Measurements from ENCODE around the gene TSPAN9.

Gene TSPAN9

DNA sequence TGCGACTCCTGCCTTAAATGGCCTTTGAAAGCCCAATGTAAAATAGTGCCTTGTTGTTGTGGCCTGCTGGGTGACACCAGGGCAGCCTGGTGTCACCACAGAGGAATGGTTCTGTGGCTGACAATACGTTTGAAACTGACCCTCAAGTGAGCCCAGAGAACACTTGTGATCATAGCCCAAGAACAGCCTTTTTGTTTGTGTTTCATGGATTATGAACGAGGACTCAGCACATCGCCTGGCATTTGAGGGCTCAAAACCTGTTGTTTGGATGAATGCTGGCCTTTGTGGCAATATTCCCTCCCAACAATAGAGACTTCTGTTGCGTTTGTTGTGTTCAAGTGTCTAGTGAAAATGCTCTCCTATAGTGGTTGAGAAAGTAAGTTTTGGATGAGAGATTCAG lies 48.5 kb downstream of the TSPAN9 start:
- Histone ChIP-seq H3K27me3 (ENCODE audit: low read length) (no peaks in the 10 kb centered on the region), H3K27ac (ENCODE audit: low read depth, low read length) (no peak overlapping the region), H3K9ac (ENCODE audit: low read length) (no peak overlapping the region), H3K9me3 (ENCODE audit: insufficient read depth, low read length) (no peaks in the 10 kb centered on the region), H3F3A (ENCODE audit: insufficient read depth) (no peaks in the 10 kb centered on the region), H3K4me2 (ENCODE audit: low read depth, low read length, poor library complexity, severe bottlenecking) (no peak overlapping the region), H3K36me3 (ENCODE audit: low read length) (no peaks in the 10 kb centered on the region), H4K20me1 (ENCODE audit: low read depth, low read length) (no peaks in the 10 kb centered on the region), H3K79me2 (ENCODE audit: insufficient read depth, low read length) (no peaks in the 10 kb centered on the region), H3K4me3 (ENCODE audit: insufficient read depth, low read length, poor library complexity, severe bottlenecking) (no peak overlapping the region), H2AFZ (ENCODE audit: low read depth, low read length, severe bottlenecking) (no peak overlapping the region), H3K9me2 (replicated peaks; ENCODE audit: insufficient read depth, low read length) (no peaks in the 10 kb centered on the region)
- TF ChIP-seq, protein P1, sequence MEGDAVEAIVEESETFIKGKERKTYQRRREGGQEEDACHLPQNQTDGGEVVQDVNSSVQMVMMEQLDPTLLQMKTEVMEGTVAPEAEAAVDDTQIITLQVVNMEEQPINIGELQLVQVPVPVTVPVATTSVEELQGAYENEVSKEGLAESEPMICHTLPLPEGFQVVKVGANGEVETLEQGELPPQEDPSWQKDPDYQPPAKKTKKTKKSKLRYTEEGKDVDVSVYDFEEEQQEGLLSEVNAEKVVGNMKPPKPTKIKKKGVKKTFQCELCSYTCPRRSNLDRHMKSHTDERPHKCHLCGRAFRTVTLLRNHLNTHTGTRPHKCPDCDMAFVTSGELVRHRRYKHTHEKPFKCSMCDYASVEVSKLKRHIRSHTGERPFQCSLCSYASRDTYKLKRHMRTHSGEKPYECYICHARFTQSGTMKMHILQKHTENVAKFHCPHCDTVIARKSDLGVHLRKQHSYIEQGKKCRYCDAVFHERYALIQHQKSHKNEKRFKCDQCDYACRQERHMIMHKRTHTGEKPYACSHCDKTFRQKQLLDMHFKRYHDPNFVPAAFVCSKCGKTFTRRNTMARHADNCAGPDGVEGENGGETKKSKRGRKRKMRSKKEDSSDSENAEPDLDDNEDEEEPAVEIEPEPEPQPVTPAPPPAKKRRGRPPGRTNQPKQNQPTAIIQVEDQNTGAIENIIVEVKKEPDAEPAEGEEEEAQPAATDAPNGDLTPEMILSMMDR (IDR thresholded peaks at IDR 0.05; ENCODE audit: insufficient read depth, low read length, poor library complexity, severe bottlenecking): no peak
- TF ChIP-seq EZH2phosphoT487 (conservative IDR thresholded peaks at IDR 0.05; ENCODE audit: low read length): no peak

DNA sequence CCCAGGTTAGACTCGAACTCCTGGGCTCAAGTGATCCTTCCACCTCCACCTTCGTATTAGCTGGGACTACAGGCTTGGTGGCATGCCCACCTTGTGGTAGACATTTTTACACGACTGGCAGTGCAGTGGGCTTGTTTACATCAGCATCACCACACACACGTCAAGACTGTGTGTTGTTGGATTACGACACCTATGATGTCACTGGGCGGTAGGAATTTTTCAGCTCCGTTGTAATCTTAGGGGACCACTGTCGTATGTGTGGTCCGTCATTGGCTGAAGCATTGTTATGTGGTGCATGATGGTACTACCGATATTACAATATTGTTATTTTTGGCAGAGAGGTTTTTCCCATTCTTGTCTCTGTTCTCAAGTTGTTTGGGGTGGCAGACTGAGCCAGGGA lies 50.7 kb downstream of the TSPAN9 start:
- H4K20me1 ChIP-seq (ENCODE audit: low read depth, low read length): no peaks in the 10 kb centered on the region
- no peaks in the 10 kb centered on the region for H3K27me3 ChIP-seq (ENCODE audit: low read length)
- H3K4me3 ChIP-seq (ENCODE audit: insufficient read depth, low read length, poor library complexity, severe bottlenecking): no peak overlapping the region
- no peak for TF ChIP-seq EZH2phosphoT487 (conservative IDR thresholded peaks at IDR 0.05; ENCODE audit: low read length)
- TF ChIP-seq, protein P1 (IDR thresholded peaks at IDR 0.05; ENCODE audit: insufficient read depth, low read length, poor library complexity, severe bottlenecking): no peak
- no peaks in the 10 kb centered on the region for H3K79me2 ChIP-seq (ENCODE audit: insufficient read depth, low read length)
- H3K4me2 ChIP-seq (ENCODE audit: low read depth, low read length, poor library complexity, severe bottlenecking): no peak overlapping the region
- H3K36me3 ChIP-seq (ENCODE audit: low read length): no peaks in the 10 kb centered on the region
- H3K9me2 ChIP-seq (replicated peaks; ENCODE audit: insufficient read depth, low read length): no peaks in the 10 kb centered on the region
- no peaks in the 10 kb centered on the region for H3K9me3 ChIP-seq (ENCODE audit: insufficient read depth, low read length)
- H3K9ac ChIP-seq (ENCODE audit: low read length): no peak overlapping the region
- no peak overlapping the region for H3K27ac ChIP-seq (ENCODE audit: low read depth, low read length)
- H2AFZ ChIP-seq (ENCODE audit: low read depth, low read length, severe bottlenecking): no peak overlapping the region
- H3F3A ChIP-seq (ENCODE audit: insufficient read depth): no peaks in the 10 kb centered on the region

DNA sequence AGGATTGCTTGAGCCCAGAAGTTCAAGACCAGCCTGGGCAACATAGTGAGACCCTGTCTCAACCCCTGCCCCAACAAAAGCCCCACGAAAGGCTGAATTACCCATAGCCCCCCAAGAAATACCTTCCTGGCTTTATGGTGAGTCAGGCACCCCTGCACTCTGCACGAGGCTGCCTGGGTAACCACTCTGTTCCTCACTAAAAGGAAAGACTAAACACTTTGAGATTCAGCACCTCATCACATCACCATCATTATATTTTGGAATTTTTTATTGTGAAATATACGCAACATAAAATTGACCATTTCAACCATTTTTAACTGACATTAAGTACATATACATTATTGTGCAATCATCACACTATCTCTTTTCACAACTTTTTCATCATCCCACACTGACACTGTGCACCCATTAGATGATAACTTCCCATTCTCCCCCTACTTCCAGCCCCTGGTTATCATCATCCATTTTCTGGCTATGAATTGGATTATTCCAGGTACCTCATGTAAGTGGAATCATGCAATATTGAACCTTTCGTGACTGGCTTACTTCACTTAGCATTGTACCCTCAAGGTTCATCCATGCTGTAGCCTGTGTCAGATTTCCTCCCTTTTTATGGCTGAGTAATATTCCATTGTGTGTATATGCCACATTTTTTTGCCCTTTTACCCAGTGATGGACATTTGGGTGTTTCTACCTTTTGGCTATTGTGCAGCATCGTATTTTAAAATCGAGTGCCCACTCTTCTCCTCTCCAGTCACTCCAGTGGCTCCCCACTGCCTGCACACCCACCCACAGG lies 51.5 kb downstream of the TSPAN9 start:
- Histone ChIP-seq H3K4me2 (ENCODE audit: low read depth, low read length, poor library complexity, severe bottlenecking) (no peak overlapping the region), H3K4me3 (ENCODE audit: insufficient read depth, low read length, poor library complexity, severe bottlenecking) (no peak overlapping the region), H3K79me2 (ENCODE audit: insufficient read depth, low read length) (no peaks in the 10 kb centered on the region), H3F3A (ENCODE audit: insufficient read depth) (no peaks in the 10 kb centered on the region), H2AFZ (ENCODE audit: low read depth, low read length, severe bottlenecking) (no peak overlapping the region), H3K27ac (ENCODE audit: low read depth, low read length) (no peak overlapping the region), H3K36me3 (ENCODE audit: low read length) (no peaks in the 10 kb centered on the region), H3K27me3 (ENCODE audit: low read length) (no peaks in the 10 kb centered on the region), H3K9me3 (ENCODE audit: insufficient read depth, low read length) (no peaks in the 10 kb centered on the region), H3K9me2 (replicated peaks; ENCODE audit: insufficient read depth, low read length) (no peaks in the 10 kb centered on the region), H3K9ac (ENCODE audit: low read length) (no peak overlapping the region), H4K20me1 (ENCODE audit: low read depth, low read length) (no peaks in the 10 kb centered on the region)
- TF ChIP-seq, protein P1 (IDR thresholded peaks at IDR 0.05; ENCODE audit: insufficient read depth, low read length, poor library complexity, severe bottlenecking): no peak

All from SU-DHL-6 (cell line).